MM.1S (cell line): ENCODE results near the gene CHST15.

Experiments used
- DNase-seq: peaks from one replicate; pipeline ENCODE4 v3.0.0-alpha.2; 2015
- H2AFZ ChIP-seq: fragments of 300-600 bp; sonication (generic); 2 replicates; pipeline ENCODE4 v1.6.0; 2016; ENCODE audit warnings: antibody characterized with exemption, low read length
- H3F3A ChIP-seq: fragments of 300-600 bp; sonication (generic); 2 replicates; pipeline ENCODE4 v1.6.1; 2016; ENCODE audit warnings: mild to moderate bottlenecking, antibody characterized with exemption, low read length, moderate library complexity, mixed read lengths; ENCODE audit not compliant: insufficient read depth
- H3K27ac ChIP-seq: fragments of 300-600 bp; sonication (generic); 2 replicates; pipeline ENCODE4 v1.5.1; 2016; ENCODE audit warnings: mild to moderate bottlenecking, low read length
- H3K27me3 ChIP-seq: fragments of 300-600 bp; sonication (generic); replicated peaks from 2 replicates; pipeline ENCODE4 v1.6.0; 2016; ENCODE audit warnings: low read length; ENCODE audit not compliant: insufficient read depth
- H3K36me3 ChIP-seq: fragments of 300-600 bp; sonication (generic); replicated peaks from 2 replicates; pipeline ENCODE4 v1.6.1; 2016; ENCODE audit warnings: mild to moderate bottlenecking, low read length, mixed read lengths; ENCODE audit not compliant: insufficient read depth
- H3K4me1 ChIP-seq: fragments of 300-600 bp; sonication (generic); 2 replicates; pipeline ENCODE4 v1.6.1; 2016; ENCODE audit warnings: low read length, mixed read lengths
- H3K4me2 ChIP-seq: fragments of 300-600 bp; sonication (generic); 2 replicates; pipeline ENCODE4 v1.6.0; 2016; ENCODE audit warnings: low read depth, low read length
- H3K4me3 ChIP-seq: fragments of 300-600 bp; sonication (generic); 2 replicates; pipeline ENCODE4 v1.5.1; 2016; ENCODE audit warnings: low read length, mixed read lengths
- H3K79me2 ChIP-seq: fragments of 300-600 bp; sonication (generic); 2 replicates; pipeline ENCODE4 v1.6.1; 2016; ENCODE audit warnings: mixed run types, low read length, mixed read lengths
- H3K9ac ChIP-seq: fragments of 300-600 bp; sonication (generic); 2 replicates; pipeline ENCODE4 v1.6.1; 2016; ENCODE audit warnings: low read length, mixed read lengths
- H3K9me2 ChIP-seq: fragments of 300-600 bp; sonication (generic); replicated peaks from 2 replicates; pipeline ENCODE4 v1.6.1; 2016; ENCODE audit warnings: mild to moderate bottlenecking, low read length, mixed read lengths; ENCODE audit not compliant: insufficient read depth
- H3K9me3 ChIP-seq: fragments of 300-600 bp; sonication (generic); replicated peaks from 2 replicates; pipeline ENCODE4 v1.6.1; 2016; ENCODE audit warnings: mild to moderate bottlenecking, low read length, mixed read lengths; ENCODE audit not compliant: insufficient read depth
- H4K20me1 ChIP-seq: fragments of 300-600 bp; sonication (generic); 2 replicates; pipeline ENCODE4 v1.6.1; 2016; ENCODE audit warnings: mild to moderate bottlenecking, low read length, moderate library complexity, mixed read lengths; ENCODE audit not compliant: insufficient read depth
- CTCF ChIP-seq: fragments of 300-600 bp; sonication (generic); IDR thresholded peaks from 2 replicates; pipeline ENCODE4 v1.5.1; 2016; ENCODE audit warnings: antibody characterized with exemption, low read length, mixed read lengths
- EZH2 ChIP-seq: fragments of 300-600 bp; sonication (generic); optimal IDR thresholded peaks from 2 replicates; pipeline ENCODE3; 2017; ENCODE audit warnings: low read depth, mild to moderate bottlenecking, antibody characterized with exemption, low read length, mixed read lengths
- EZH2phosphoT487 ChIP-seq: fragments of 300-600 bp; sonication (generic); IDR thresholded peaks from 2 replicates; pipeline ENCODE4 v1.6.1; 2018; ENCODE audit warnings: antibody characterized with exemption, low read length

CHST15 gene

DNA sequence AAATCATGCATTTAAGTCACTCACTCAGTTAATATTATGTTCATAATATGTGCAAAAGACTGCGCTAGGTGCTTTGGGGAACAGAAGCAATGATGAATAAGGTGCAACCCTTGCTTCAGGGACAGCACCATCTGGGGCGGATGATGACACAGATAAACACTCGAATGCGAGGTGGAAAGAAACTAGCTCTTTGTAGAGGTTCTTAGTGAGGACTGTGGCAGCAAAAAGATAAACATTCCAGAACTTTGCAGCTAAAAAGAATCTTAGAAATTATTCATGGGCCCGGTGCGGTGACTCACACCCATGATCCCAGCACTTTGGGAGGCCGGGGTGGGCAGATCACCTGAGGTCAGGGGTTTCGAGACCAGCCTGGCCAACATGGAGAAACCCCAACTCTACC, 29.8 kb upstream of the CHST15 start:
- Histone ChIP-seq H3K79me2 (no peaks in the 10 kb centered on the region), H3K27ac (no peak overlapping the region), H3K9ac (no peak overlapping the region), H3K36me3 (no peaks in the 10 kb centered on the region), H4K20me1 (no peaks in the 10 kb centered on the region), H3K4me1 (no peaks in the 10 kb centered on the region), H3K9me2 (no peaks in the 10 kb centered on the region), H3K4me3 (no peak overlapping the region), H3K9me3 (no peaks in the 10 kb centered on the region), H3F3A (peaks cover 3% of the 10 kb centered on the region; the same call in 1 of the 2 replicates), H2AFZ (no peak overlapping the region), H3K4me2 (no peak overlapping the region), H3K27me3 (no peaks in the 10 kb centered on the region)
- no peak for DNase-seq
- TF ChIP-seq CTCF (no peak), EZH2phosphoT487 (no peak), EZH2 (no peak)

- Histone ChIP-seq H3K79me2 (no peaks in the 10 kb centered on the region), H3K27ac (no peak overlapping the region), H3K9me2 (no peaks in the 10 kb centered on the region), H3K27me3 (no peaks in the 10 kb centered on the region), H3K9ac (no peak overlapping the region), H3K36me3 (no peaks in the 10 kb centered on the region), H2AFZ (no peak overlapping the region), H3K9me3 (no peaks in the 10 kb centered on the region), H4K20me1 (no peaks in the 10 kb centered on the region), H3K4me3 (no peak overlapping the region), H3K4me1 (no peaks in the 10 kb centered on the region), H3K4me2 (no peak overlapping the region), H3F3A (peaks cover 3% of the 10 kb centered on the region; the same call in 1 of the 2 replicates)
- DNase-seq = no peak
- TF ChIP-seq EZH2phosphoT487 (no peak), EZH2 (no peak), CTCF (no peak)
These were observed 28.8 kb upstream of the CHST15 start for GRCh38 chr10:124122211-124122610.

- Histone ChIP-seq H3K36me3 (no peaks in the 10 kb centered on the region), H3K79me2 (no peaks in the 10 kb centered on the region), H3K4me1 (no peaks in the 10 kb centered on the region), H3K27ac (no peak overlapping the region), H3F3A (no peaks in the 10 kb centered on the region), H3K4me3 (no peak overlapping the region), H3K9ac (no peak overlapping the region), H3K9me3 (no peaks in the 10 kb centered on the region), H4K20me1 (no peaks in the 10 kb centered on the region), H3K27me3 (no peaks in the 10 kb centered on the region), H3K4me2 (no peak overlapping the region), H2AFZ (no peak overlapping the region), H3K9me2 (no peaks in the 10 kb centered on the region)
- DNase-seq = no peak
- TF ChIP-seq EZH2phosphoT487 (no peak), EZH2 (no peak), CTCF (no peak)
These were observed 27.1 kb upstream of the CHST15 start for GRCh38 chr10:124120410-124121061.
